Panc1 (cell line): Measurements from ENCODE around the gene CKS1B. TPM values are rescaled to one million over a fixed set of nuclear protein-coding genes. Genes with fewer than 3 reads are reported as not detected.

Source experiments
- ATAC-seq: fragments of 200-7000 bp; cut with Tn5 transposase; 2 replicates; pipeline ENCODE4 v1.9.1; 2020; ENCODE audit warnings: mild to moderate bottlenecking, moderate library complexity
- BruUV-seq: library from RNA; stranded (reverse); fragments of 400-500 nt; replicated peaks from 2 replicates; lab custom pipeline; 2021; lab: Mats Ljungman, UMichigan
- CTCF ChIA-PET: fragments of 300-600 bp; sonication (Branson Sonifier 250); formaldehyde crosslinking; loops from one replicate; lab custom pipeline; 2022; ENCODE audit warnings: antibody characterized with exemption; lab: Charles Lee
- POLR2A ChIA-PET: fragments of 300-600 bp; sonication (Branson Sonifier 250); formaldehyde crosslinking; loops from one replicate; lab custom pipeline; 2022; ENCODE audit warnings: antibody characterized with exemption; lab: Charles Lee
- DNase-seq: peaks from one replicate; pipeline ENCODE4 v3.0.0-alpha.2; 2010; ENCODE audit warnings: low read depth, low spot score
- H3K27ac ChIP-seq: 2 replicates; pipeline ENCODE4 v1.5.1; 2011; ENCODE audit warnings: mild to moderate bottlenecking, low read length, inconsistent platforms
- H3K27me3 ChIP-seq: fragments of 200-500 bp; sonication (Bioruptor generic); 2 replicates; pipeline ENCODE4 v1.6.0; 2014; ENCODE audit warnings: low read length, inconsistent platforms; ENCODE audit not compliant: control insufficient read depth, insufficient read depth
- H3K36me3 ChIP-seq: fragments of 200-500 bp; sonication (Bioruptor generic); 2 replicates; pipeline ENCODE4 v1.5.1; 2014; ENCODE audit warnings: inconsistent platforms, mild to moderate bottlenecking, low read length, moderate library complexity; ENCODE audit not compliant: control insufficient read depth, insufficient read depth
- H3K4me1 ChIP-seq: 2 replicates; pipeline ENCODE4 v1.5.1; 2011; ENCODE audit warnings: inconsistent platforms, mild to moderate bottlenecking, low read length, moderate library complexity; ENCODE audit not compliant: control insufficient read depth, insufficient read depth
- H3K4me3 ChIP-seq, 2 experiments: 2 replicates each; pipeline ENCODE4 v1.5.1; 2011 to 2012; ENCODE audit warnings: low read depth in 2 of 2, low read length in 2 of 2, mild to moderate bottlenecking in 2 of 2, inconsistent platforms in 1 of 2, moderate library complexity in 1 of 2
- H3K9me3 ChIP-seq: fragments of 200-500 bp; sonication (Bioruptor generic); 2 replicates; pipeline ENCODE4 v1.5.1; 2014; ENCODE audit warnings: low read depth, mild to moderate bottlenecking, inconsistent platforms, low read length, moderate library complexity; ENCODE audit not compliant: control insufficient read depth, insufficient read depth
- CTCF ChIP-seq: fragments of 450-650 bp; IDR thresholded peaks from 2 replicates; pipeline ENCODE4 v1.5.1; 2017; ENCODE audit warnings: mild to moderate bottlenecking
- POLR2AphosphoS5 ChIP-seq: IDR thresholded peaks from 2 replicates; pipeline ENCODE4 v1.6.1; 2012; ENCODE audit warnings: mild to moderate bottlenecking, low read depth, low read length, moderate library complexity
- REST ChIP-seq, 2 experiments: IDR thresholded peaks; 2 replicates each; pipeline ENCODE4 v1.6.1; 2011 to 2012; ENCODE audit warnings: low read depth in 2 of 2, control low read depth in 1 of 2, low read length in 1 of 2, mild to moderate bottlenecking in 1 of 2, moderate library complexity in 1 of 2; ENCODE audit not compliant: insufficient read depth in 1 of 2
- SIN3A ChIP-seq: IDR thresholded peaks from 2 replicates; pipeline ENCODE4 v1.6.1; 2012; ENCODE audit warnings: low read depth, mild to moderate bottlenecking, low read length, moderate library complexity, borderline replicate concordance; ENCODE audit not compliant: insufficient read depth
- TCF7L2 ChIP-seq: IDR thresholded peaks from 2 replicates; pipeline ENCODE4 v1.6.1; 2011; ENCODE audit warnings: mild to moderate bottlenecking, low read depth, low read length, inconsistent platforms
- in situ Hi-C: cut with HindIII; loops from 2 replicates; pipeline ENCODE4 v1.10.0; 2016; ENCODE audit warnings: low sequenced_read_pairs, low pct_unique_long_range_greater_than_20kb
- intact Hi-C: fragments of 100-400 bp; cut with micrococcal nuclease; formaldehyde crosslinking; loops from one replicate; pipeline ENCODE4 v1.10.0; 2022; ENCODE audit not compliant: unreplicated experiment
- total RNA-seq: library from RNA; stranded (reverse); gene quantifications from one replicate; pipeline ENCODE4 v1.2.1, GENCODE V29; 2021; ENCODE audit not compliant: unreplicated experiment

CKS1B gene
- total RNA-seq, 1 experiment from 2014 or later: 212 TPM

- peaks cover 47% of the 10 kb centered on the region for H3K4me1 ChIP-seq
- intact Hi-C loops: no loop called here
- TF ChIP-seq POLR2AphosphoS5 (no peak), TCF7L2 (no peak), CTCF (no peak), SIN3A (no peak), REST (IDR thresholded peaks at IDR 0.05; ENCODE audit: insufficient read depth in 1 of 2, low read depth in 2 of 2, low read length in 1 of 2) (no peak)
Measured at GRCh38 chr1:154971341-154971998, 3.0 kb upstream of the CKS1B start.

GRCh38 chr1:154972213-154972516 is 2.3 kb upstream of the CKS1B start:
- no peak for ATAC-seq
- in situ Hi-C loops (no loop called here), intact Hi-C loops (no loop called here)
- H3K36me3 ChIP-seq: no peaks in the 10 kb centered on the region; the same call in none of the 2 replicates
- no peaks in the 10 kb centered on the region for H3K9me3 ChIP-seq
- H3K4me1 ChIP-seq: peaks cover 51% of the 10 kb centered on the region
- TF ChIP-seq POLR2AphosphoS5: no peak
- no peak for TF ChIP-seq TCF7L2
- no peak for TF ChIP-seq REST (IDR thresholded peaks at IDR 0.05; ENCODE audit: insufficient read depth in 1 of 2, low read depth in 2 of 2, low read length in 1 of 2)
- no peak for TF ChIP-seq SIN3A
- no peak for TF ChIP-seq CTCF
- no peak for DNase-seq
- POLR2A ChIA-PET: interaction anchor here (0.8 kb wide), 1 partner anchor 9 kb away, joined by 4 read pairs; no protein-coding TSS in a partner anchor
- H3K27ac ChIP-seq: peak overlapping the region; percentile 98
- no TSS peak for BruUV-seq
- no peaks in the 10 kb centered on the region for H3K27me3 ChIP-seq
- CTCF ChIA-PET: interaction anchor here (0.6 kb wide), 1 partner anchor 30 kb away, joined by 3 read pairs; the partner anchor contains the start of gene ZBTB7B
- peak overlapping the region; percentile 77 to 88 for H3K4me3 ChIP-seq

More at GRCh38 chr1:154971341-154971998, 3.0 kb upstream of the CKS1B start:
- peak overlapping the region; percentile 98 for H3K27ac ChIP-seq
- no peaks in the 10 kb centered on the region for H3K9me3 ChIP-seq
- peak overlapping the region; percentile 77 to 88 for H3K4me3 ChIP-seq
- H3K27me3 ChIP-seq: no peaks in the 10 kb centered on the region
- in situ Hi-C loops: no loop called here
- peaks cover 4% of the 10 kb centered on the region for H3K36me3 ChIP-seq
- DNase-seq: no peak
- BruUV-seq: no TSS peak
- CTCF ChIA-PET: interaction anchor here (0.6 to 0.7 kb wide), 2 partner anchors 24 to 31 kb away, joined by 3 read pairs; partner anchors contain the start of gene ZBTB7B
- no peak for ATAC-seq
- POLR2A ChIA-PET: interaction anchor here (1.1 kb wide), 1 partner anchor 44 kb away, joined by 3 read pairs; no protein-coding TSS in a partner anchor
